Activated T-helper 2 cell treated with anti-CD3 and anti-CD28 coated beads, Interferon-gamma antibody, Interleukin-2, Interleukin-4, amounts not matched to agents 10 μg/mL and 5 μg/mL and 100 μg/mL, durations not matched to agents 14 hours and 24 hours and 36 hours (primary cell): ENCODE measurements around the gene DRAM2. TPM values are rescaled to one million over a fixed set of nuclear protein-coding genes. Genes with fewer than 3 reads are reported as not detected.
"Not testable (repeated sequence)": the region's sequence is repeated elsewhere in the genome, so short reads cannot be mapped to it uniquely, and the experiment has no call there.

Source experiments
- DNase-seq: peaks from one replicate; pipeline ENCODE4 v3.0.0; 2021; ENCODE audit warnings: low spot score
- H3K27ac Mint-ChIP-seq: one replicate; pipeline ENCODE4 v1.8.0; 2021; ENCODE audit warnings: mixed read lengths
- H3K27me3 Mint-ChIP-seq: one replicate; pipeline ENCODE4 v1.8.0; 2021; ENCODE audit warnings: low read depth, mixed read lengths
- H3K36me3 Mint-ChIP-seq: one replicate; pipeline ENCODE4 v1.8.0; 2021; ENCODE audit warnings: low read depth, mixed read lengths
- H3K4me1 Mint-ChIP-seq: one replicate; pipeline ENCODE4 v1.8.0; 2021; ENCODE audit warnings: low read depth, mixed read lengths
- H3K4me3 Mint-ChIP-seq: one replicate; pipeline ENCODE4 v1.8.0; 2021; ENCODE audit warnings: low read depth, mild to moderate bottlenecking, moderate library complexity, mixed read lengths
- H3K9me3 Mint-ChIP-seq: one replicate; pipeline ENCODE4 v1.8.0; 2021; ENCODE audit warnings: mixed read lengths
- intact Hi-C: fragments of 100-400 bp; cut with micrococcal nuclease; formaldehyde crosslinking; loops from one replicate; pipeline ENCODE4 v1.15.1; 2023
- total RNA-seq: library from RNA; stranded (reverse); gene quantifications from 2 replicates; pipeline ENCODE4 v1.2.3, GENCODE V29; 2022

The DRAM2 gene
- total RNA-seq, 1 donor from 2014 or later, result 24.7 TPM

- intact Hi-C loops, DNase-seq, H3K4me3 Mint-ChIP-seq, H3K27ac Mint-ChIP-seq, H3K36me3 Mint-ChIP-seq, H3K4me1 Mint-ChIP-seq: not testable (repeated sequence)
- peaks cover 12% of the 10 kb centered on the region for H3K27me3 Mint-ChIP-seq
- H3K9me3 Mint-ChIP-seq, result peaks cover 23% of the 10 kb centered on the region
Observed at GRCh38 chr1:111095421-111095820, 44.5 kb downstream of the DRAM2 start.

- peaks cover 11% of the 10 kb centered on the region for H3K9me3 Mint-ChIP-seq
- DNase-seq, result no peak
- no peak overlapping the region for H3K4me3 Mint-ChIP-seq
- H3K27me3 Mint-ChIP-seq, result peaks cover 24% of the 10 kb centered on the region
- no peaks in the 10 kb centered on the region for H3K4me1 Mint-ChIP-seq
- H3K36me3 Mint-ChIP-seq, result no peaks in the 10 kb centered on the region
- H3K27ac Mint-ChIP-seq, result no peak overlapping the region
- intact Hi-C loops, result no loop called here
Observed at GRCh38 chr1:111089638-111090037, 50.3 kb downstream of the DRAM2 start.

- intact Hi-C loops, result no loop called here
- Mint-ChIP-seq H3K4me1 (no peaks in the 10 kb centered on the region), H3K9me3 (peaks cover 11% of the 10 kb centered on the region), H3K27ac (no peak overlapping the region), H3K36me3 (no peaks in the 10 kb centered on the region), H3K4me3 (no peak overlapping the region), H3K27me3 (peaks cover 31% of the 10 kb centered on the region)
- DNase-seq, result no peak
Observed at GRCh38 chr1:111085676-111086075, 54.2 kb downstream of the DRAM2 start.

GRCh38 chr1:111084999-111085398, 54.9 kb downstream of the DRAM2 start:
- Mint-ChIP-seq H3K4me1 (no peaks in the 10 kb centered on the region), H3K27ac (no peak overlapping the region), H3K27me3 (peaks cover 33% of the 10 kb centered on the region)

GRCh38 chr1:111082421-111083203, 57.3 kb downstream of the DRAM2 start:
- H3K4me1 Mint-ChIP-seq, result no peaks in the 10 kb centered on the region
- peaks cover 15% of the 10 kb centered on the region for H3K9me3 Mint-ChIP-seq
- H3K27me3 Mint-ChIP-seq, result peaks cover 24% of the 10 kb centered on the region
- no peak overlapping the region for H3K4me3 Mint-ChIP-seq
- no peak for DNase-seq
- intact Hi-C loops, result no loop called here
- H3K36me3 Mint-ChIP-seq, result no peaks in the 10 kb centered on the region
- H3K27ac Mint-ChIP-seq, result no peak overlapping the region

More at GRCh38 chr1:111084999-111085398, 54.9 kb downstream of the DRAM2 start:
- DNase-seq, result no peak
- intact Hi-C loops, result no loop called here
- H3K36me3 Mint-ChIP-seq, result no peaks in the 10 kb centered on the region
- no peak overlapping the region for H3K4me3 Mint-ChIP-seq
- peaks cover 11% of the 10 kb centered on the region for H3K9me3 Mint-ChIP-seq

GRCh38 chr1:111079329-111079728, 60.6 kb downstream of the DRAM2 start:
- H3K36me3 Mint-ChIP-seq, H3K9me3 Mint-ChIP-seq, H3K4me3 Mint-ChIP-seq, intact Hi-C loops, DNase-seq, H3K4me1 Mint-ChIP-seq, H3K27ac Mint-ChIP-seq: not testable (repeated sequence)
- peaks cover 26% of the 10 kb centered on the region for H3K27me3 Mint-ChIP-seq

- H3K4me3 Mint-ChIP-seq, H3K4me1 Mint-ChIP-seq, DNase-seq, H3K27ac Mint-ChIP-seq, intact Hi-C loops, H3K36me3 Mint-ChIP-seq, H3K9me3 Mint-ChIP-seq: not testable (repeated sequence)
- H3K27me3 Mint-ChIP-seq, result peaks cover 14% of the 10 kb centered on the region
Observed at GRCh38 chr1:111077312-111077711, 62.6 kb downstream of the DRAM2 start.

Other genes with a start within 250 kb of the DRAM2 start
- gene LRIF1, start 176.2 kb downstream of the DRAM2 start, total RNA-seq, result 15.2 and 15.7 TPM in 2 replicates
- gene CEPT1, start 130 bp upstream of the DRAM2 start, total RNA-seq, result 29.8 and 34.8 TPM in 2 replicates
- gene DENND2D, start 60.6 kb upstream of the DRAM2 start, total RNA-seq, result 139 and 143 TPM in 2 replicates
- gene CHI3L2, start 87.6 kb upstream of the DRAM2 start, total RNA-seq, result 1.3 and 1.8 TPM in 2 replicates
- gene CHIA, start 150.8 kb upstream of the DRAM2 start, total RNA-seq, result not detected in 2 replicates